Stomach (tissue), 9 donors: ENCODE measurements around the gene PRKCA. TPM values are rescaled to one million over a fixed set of nuclear protein-coding genes. Genes with fewer than 3 reads are reported as not detected.

ENCODE experiments used
- DNase-seq, 2 donors: peaks; one replicate each; pipeline versions ENCODE4 v3.0.0 to v3.0.0-alpha.2; 2013 to 2019
- H3K27ac ChIP-seq, 5 donors: fragments of 200-600 bp in 4 of 5; sonication (generic) in 4 of 5; one replicate each; pipeline ENCODE4 v1.5.1; 2013 to 2019; ENCODE audit warnings: mild to moderate bottlenecking in 1 of 5, moderate library complexity in 1 of 5
- H3K27me3 ChIP-seq, 3 donors: fragments of 200-600 bp; sonication (generic); one replicate each; pipeline ENCODE4 v1.5.1; 2017 to 2019; ENCODE audit warnings: mixed run types in 1 of 3
- H3K36me3 ChIP-seq, 4 donors: fragments of 200-600 bp; sonication (generic); 1 replicate in 3 of 4; 2 replicates in 1 of 4; pipeline ENCODE4 v1.5.1; 2016 to 2019
- H3K4me1 ChIP-seq, 4 donors: fragments of 200-600 bp; sonication (generic); one replicate each; pipeline ENCODE4 v1.5.1; 2016 to 2019
- H3K4me3 ChIP-seq, 4 donors: fragments of 200-600 bp; sonication (generic) in 3 of 4; one replicate each; pipeline ENCODE4 v1.5.1; 2016 to 2019; ENCODE audit warnings: mild to moderate bottlenecking in 1 of 4
- H3K9me3 ChIP-seq, 4 donors: fragments of 200-600 bp; sonication (generic); one replicate each; pipeline ENCODE4 v1.5.1; 2016 to 2019
- EP300 ChIP-seq: sonication (generic); formaldehyde crosslinking; IDR thresholded peaks from one replicate; pipeline ENCODE4 v1.6.1; 2017; ENCODE audit warnings: antibody characterized with exemption
- POLR2A ChIP-seq, 4 donors: fragments of 450-650 bp; IDR thresholded peaks; one replicate each; pipeline ENCODE4 v1.6.1; 2016; ENCODE audit warnings: antibody characterized with exemption in 4 of 4, control low read depth in 2 of 4, mild to moderate bottlenecking in 1 of 4, moderate library complexity in 1 of 4
- POLR2AphosphoS5 ChIP-seq, 3 donors: sonication (generic); formaldehyde crosslinking; IDR thresholded peaks; one replicate each; pipeline ENCODE4 v1.6.1; 2016; ENCODE audit warnings: antibody characterized with exemption in 3 of 3
- WGBS, 5 donors: extraction: QIAGEN DNeasy Blood & Tissue Kit in 3 of 5; methylation state at CpG; one replicate each; pipeline versions ENCODE4 v1.1.5 to v1.1.7; 2013 to 2018; 5-methylcytosine and 5-hydroxymethylcytosine counted together
- intact Hi-C: fragments of 100-400 bp; cut with DNase I; formaldehyde crosslinking; loops from one replicate; pipeline ENCODE4 v1.15.1; 2023; ENCODE audit warnings: low total_unique reads
- polyA plus RNA-seq, 3 donors: library from polyadenylated mRNA; stranded (reverse); fragments of 200-250 nt; gene quantifications; one replicate each; pipeline ENCODE4 v1.2.3, GENCODE V29; 2013
- total RNA-seq, 5 donors: library from RNA; depleted of rRNA; stranded (reverse); fragments of >200 nt; gene quantifications; one replicate each; pipeline versions ENCODE4 v1.1.0 to v1.2.3, GENCODE V29; 2014 to 2016
- TF ChIP-seq, protein P1 (sequence below), 7 experiments: fragments of 450-650 bp in 4 of 7; fragments of 200-600 bp in 3 of 7; sonication (generic) in 3 of 7; IDR thresholded peaks; one replicate each; pipeline ENCODE4 v1.5.1; 2016 to 2019; ENCODE audit warnings: antibody characterized with exemption in 7 of 7, control low read depth in 2 of 7, mild to moderate bottlenecking in 1 of 7
- donor health status: healthy with polysubstance abuse.
- donor health status: Bipolar disorder and iron deficiency.
- donor health status: healthy.

Gene PRKCA
- total and polyA plus RNA-seq, 8 donors, result 2.1 to 41.1 (median 12.2) TPM

DNA sequence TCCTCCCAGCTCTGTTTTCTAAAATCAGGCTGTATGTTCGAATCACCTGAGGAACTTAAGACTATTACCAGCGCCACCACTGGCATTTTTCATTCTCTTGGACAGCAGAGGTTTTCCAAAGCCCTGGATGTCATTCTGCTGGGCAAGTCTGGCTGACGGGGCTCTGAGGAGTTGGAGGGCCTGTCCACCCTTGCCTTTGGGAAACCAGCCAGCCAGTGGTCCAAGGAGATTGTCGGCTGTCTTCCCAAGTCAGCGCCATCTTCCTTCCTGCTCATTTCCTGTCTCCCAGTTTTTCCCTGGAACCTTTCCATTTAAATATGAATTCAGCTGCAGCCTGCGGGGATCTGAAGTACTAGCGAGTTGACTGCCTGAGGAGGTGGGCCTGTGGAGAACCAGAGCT, 258.3 kb downstream of the PRKCA start:
- no peaks in the 10 kb centered on the region for H3K36me3 ChIP-seq
- no peak for DNase-seq
- 92 to 98% (median 95%) methylated on average over 7 of the region's 7 CpGs for WGBS, 5 donors
- H3K9me3 ChIP-seq, result no peaks in the 10 kb centered on the region
- H3K27ac ChIP-seq, result no peak overlapping the region
- H3K4me3 ChIP-seq, result no peak overlapping the region
- H3K4me1 ChIP-seq, result peaks cover 0 to 12% (median 4%) of the 10 kb centered on the region in 4 donors
- no peak for TF ChIP-seq POLR2AphosphoS5 (IDR thresholded peaks at IDR 0.05)
- no peak for TF ChIP-seq POLR2A (IDR thresholded peaks at IDR 0.05)
- TF ChIP-seq EP300, result no peak
- TF ChIP-seq, protein P1, sequence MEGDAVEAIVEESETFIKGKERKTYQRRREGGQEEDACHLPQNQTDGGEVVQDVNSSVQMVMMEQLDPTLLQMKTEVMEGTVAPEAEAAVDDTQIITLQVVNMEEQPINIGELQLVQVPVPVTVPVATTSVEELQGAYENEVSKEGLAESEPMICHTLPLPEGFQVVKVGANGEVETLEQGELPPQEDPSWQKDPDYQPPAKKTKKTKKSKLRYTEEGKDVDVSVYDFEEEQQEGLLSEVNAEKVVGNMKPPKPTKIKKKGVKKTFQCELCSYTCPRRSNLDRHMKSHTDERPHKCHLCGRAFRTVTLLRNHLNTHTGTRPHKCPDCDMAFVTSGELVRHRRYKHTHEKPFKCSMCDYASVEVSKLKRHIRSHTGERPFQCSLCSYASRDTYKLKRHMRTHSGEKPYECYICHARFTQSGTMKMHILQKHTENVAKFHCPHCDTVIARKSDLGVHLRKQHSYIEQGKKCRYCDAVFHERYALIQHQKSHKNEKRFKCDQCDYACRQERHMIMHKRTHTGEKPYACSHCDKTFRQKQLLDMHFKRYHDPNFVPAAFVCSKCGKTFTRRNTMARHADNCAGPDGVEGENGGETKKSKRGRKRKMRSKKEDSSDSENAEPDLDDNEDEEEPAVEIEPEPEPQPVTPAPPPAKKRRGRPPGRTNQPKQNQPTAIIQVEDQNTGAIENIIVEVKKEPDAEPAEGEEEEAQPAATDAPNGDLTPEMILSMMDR (IDR thresholded peaks at IDR 0.05), result no peak
- no peaks in the 10 kb centered on the region for H3K27me3 ChIP-seq
- intact Hi-C loops, result no loop called here

DNA sequence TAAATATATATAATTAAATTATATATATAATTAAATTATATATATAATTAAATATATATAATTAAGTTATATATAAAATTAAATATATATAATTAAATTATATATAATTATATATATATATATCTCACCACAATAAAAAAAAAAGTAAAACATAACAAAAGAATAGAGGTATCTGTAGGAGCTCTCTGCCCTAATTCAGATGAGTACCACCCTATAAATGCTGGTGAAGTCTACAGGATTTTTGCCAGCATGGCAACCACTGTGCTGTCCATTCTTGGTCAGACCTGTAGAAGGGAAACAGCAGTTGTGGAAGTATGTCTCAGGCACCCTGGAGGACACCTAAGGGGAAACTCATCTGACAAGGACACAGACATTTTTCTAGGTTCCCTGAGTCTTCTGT, 259.7 kb downstream of the PRKCA start:
- H3K36me3 ChIP-seq, result no peaks in the 10 kb centered on the region
- peaks cover 0 to 16% (median 7%) of the 10 kb centered on the region in 4 donors for H3K4me1 ChIP-seq

DNA sequence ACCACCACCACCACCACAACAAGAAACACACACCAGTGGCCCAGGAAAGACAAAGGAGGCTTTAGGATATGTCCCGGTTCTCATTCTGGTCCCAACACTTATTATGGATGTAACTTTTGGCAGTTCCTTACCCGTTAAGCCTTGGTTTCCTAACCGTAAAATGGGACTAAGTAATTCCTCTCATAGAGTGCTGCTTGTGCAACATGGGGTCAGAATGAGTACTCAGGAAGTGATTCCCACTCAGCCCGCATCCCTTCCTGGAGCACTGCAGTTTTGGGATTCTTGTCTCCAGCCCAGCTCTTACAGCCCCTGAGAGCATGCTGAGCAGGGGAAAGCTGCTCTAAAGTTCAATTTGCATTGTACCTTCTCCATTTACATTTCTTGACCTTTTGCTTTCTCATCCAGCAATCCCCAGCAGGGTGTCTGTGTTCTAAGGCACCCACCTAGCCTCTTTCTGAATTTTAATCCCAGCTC, 262.6 kb downstream of the PRKCA start:
- Histone ChIP-seq H3K27ac (peak overlapping the region in 1 of 5 donors; percentile 29), H3K9me3 (no peaks in the 10 kb centered on the region), H3K27me3 (no peaks in the 10 kb centered on the region), H3K36me3 (no peaks in the 10 kb centered on the region), H3K4me3 (no peak overlapping the region), H3K4me1 (peaks cover 0 to 19% (median 12%) of the 10 kb centered on the region in 4 donors)
- intact Hi-C loops, result no loop called here
- 78 to 97% (median 88%) methylated on average over 4 of the region's 4 CpGs for WGBS, 5 donors
- no peak for TF ChIP-seq POLR2A (IDR thresholded peaks at IDR 0.05)
- no peak for TF ChIP-seq EP300
- no peak for TF ChIP-seq POLR2AphosphoS5 (IDR thresholded peaks at IDR 0.05)
- TF ChIP-seq, protein P1 (IDR thresholded peaks at IDR 0.05), result no peak
- no peak for DNase-seq

More for the DNA sequence above, 259.7 kb downstream of the PRKCA start:
- no peak for DNase-seq
- intact Hi-C loops, result no loop called here
- H3K9me3 ChIP-seq, result no peaks in the 10 kb centered on the region
- H3K27ac ChIP-seq, result no peak overlapping the region
- TF ChIP-seq, protein P1 (IDR thresholded peaks at IDR 0.05), result no peak
- no peak for TF ChIP-seq POLR2AphosphoS5 (IDR thresholded peaks at IDR 0.05)
- TF ChIP-seq POLR2A (IDR thresholded peaks at IDR 0.05), result no peak
- TF ChIP-seq EP300, result no peak
- no peaks in the 10 kb centered on the region for H3K27me3 ChIP-seq
- H3K4me3 ChIP-seq, result no peak overlapping the region

DNA sequence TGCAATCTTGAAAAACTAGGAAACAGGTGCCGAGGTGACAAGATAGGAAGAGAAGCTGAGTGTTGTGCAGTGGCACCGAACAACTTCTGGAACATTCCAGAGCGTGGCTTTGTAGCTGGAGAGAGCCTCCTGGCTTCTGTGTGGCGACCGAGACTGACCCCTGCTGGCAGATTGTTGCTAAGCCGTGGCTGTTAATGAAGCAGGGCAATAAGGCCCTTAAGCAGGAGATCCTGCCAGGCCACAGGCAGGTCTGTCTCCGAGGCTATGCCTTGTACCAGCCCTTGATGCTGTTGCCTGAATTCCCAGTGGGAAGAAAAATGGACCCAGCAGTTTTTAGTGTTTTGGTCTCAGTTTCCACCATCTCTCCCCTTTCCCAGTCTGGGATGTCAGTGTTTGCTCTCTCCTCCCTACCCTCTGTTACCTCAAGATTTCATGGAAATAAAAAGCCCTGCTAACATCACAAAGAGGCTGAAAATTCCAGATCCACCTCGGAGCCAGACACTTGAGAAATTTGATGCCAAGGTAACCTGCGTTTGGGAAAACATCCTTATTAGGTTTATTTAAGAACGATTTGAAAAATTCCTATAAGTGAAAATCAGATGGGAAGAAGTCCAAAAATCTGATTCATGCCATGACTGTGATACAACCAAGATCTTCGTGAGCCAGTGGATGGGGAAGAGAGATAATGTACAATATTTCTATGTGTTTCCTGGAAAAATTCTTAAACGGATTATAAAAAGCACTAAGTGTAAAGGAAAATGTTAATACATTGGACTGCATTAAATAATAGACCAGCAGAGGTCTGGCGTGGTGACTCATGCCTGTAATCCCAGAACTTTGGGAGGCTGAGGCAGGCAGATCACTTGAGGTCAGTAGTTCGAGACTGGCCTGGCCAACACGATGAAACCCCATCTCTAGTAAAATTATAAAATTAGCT, 265.1 kb downstream of the PRKCA start:
- Histone ChIP-seq H3K27ac (peak overlapping the region in 1 of 5 donors; percentile 36), H3K27me3 (no peaks in the 10 kb centered on the region), H3K36me3 (no peaks in the 10 kb centered on the region), H3K4me1 (peaks cover 0 to 29% (median 16%) of the 10 kb centered on the region in 4 donors), H3K4me3 (no peak overlapping the region), H3K9me3 (no peaks in the 10 kb centered on the region)
- TF ChIP-seq, protein P1 (IDR thresholded peaks at IDR 0.05), result peak in 5 of 7 experiments; percentile 58 to 88 (median 79)
- TF ChIP-seq EP300, result no peak
- peak in 1 of 3 donors; percentile 64 for TF ChIP-seq POLR2AphosphoS5 (IDR thresholded peaks at IDR 0.05)
- TF ChIP-seq POLR2A (IDR thresholded peaks at IDR 0.05), result no peak
- intact Hi-C loops, result no loop called here
- 43 to 50% (median 49%) methylated on average over 15 of the region's 15 CpGs for WGBS, 5 donors
- DNase-seq, result peak; percentile 89 to 90
